ENCODE results near the gene HSPA4. TPM values are rescaled to one million over a fixed set of nuclear protein-coding genes. Genes with fewer than 3 reads are reported as not detected.

The HSPA4 gene
- total and polyA plus RNA-seq, 2 donors (not counting 3 experiments of a cell fraction or from before 2014, with no cell fraction given): 11.2 to 161 TPM

DNA sequence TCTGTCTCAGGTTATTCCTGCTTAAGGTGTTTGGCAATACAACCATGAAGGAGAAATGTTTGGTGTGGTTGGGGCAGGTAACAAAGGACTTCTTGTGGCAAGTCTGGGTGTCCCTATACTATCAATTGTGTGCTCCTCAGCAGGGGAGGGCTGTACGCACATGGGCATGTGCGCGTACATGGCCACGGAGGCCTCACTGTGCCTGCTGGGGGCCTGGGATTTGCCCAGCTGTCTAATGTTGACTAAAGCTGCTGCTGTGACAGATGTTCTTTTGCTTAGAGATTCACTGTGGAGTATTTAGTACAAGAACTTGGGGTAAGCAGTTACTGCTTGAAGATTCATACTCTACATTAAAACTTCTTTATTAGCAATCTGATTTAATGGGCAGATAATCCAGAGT lies 97.5 kb downstream of the HSPA4 start:
- Histone ChIP-seq H3K9me1 (replicated peaks; ENCODE audit: control insufficient read depth, extremely low read depth, insufficient read depth, low read length) (no peaks in the 10 kb centered on the region), H3K4me3 (replicated peaks in 1 of 3; ENCODE audit: insufficient read depth in 1 of 3, low read depth in 1 of 3, low read length in 3 of 3) (no peak overlapping the region), H3K79me2 (ENCODE audit: control insufficient read depth, insufficient read depth, low read length) (no peaks in the 10 kb centered on the region), H3K27ac (ENCODE audit: insufficient read depth, low read depth, low read length) (no peak overlapping the region), H3K4me1 (ENCODE audit: control insufficient read depth, extremely low read depth, insufficient read depth, low read length) (no peaks in the 10 kb centered on the region), H3K4me2 (ENCODE audit: insufficient read depth, low read length) (no peak overlapping the region), H3K27me3 (ENCODE audit: control insufficient read depth in 2 of 2, insufficient read depth in 2 of 2, low read length in 2 of 2) (peaks cover 0 to 2% of the 10 kb centered on the region in 2 experiments), H3K9me3 (replicated peaks; ENCODE audit: control insufficient read depth, insufficient read depth, low read length) (no peaks in the 10 kb centered on the region), H4K20me1 (replicated peaks; ENCODE audit: control insufficient read depth, extremely low read depth, insufficient read depth, low read length) (no peaks in the 10 kb centered on the region), H3K36me3 (ENCODE audit: control insufficient read depth in 2 of 2, extremely low read depth in 1 of 2, insufficient read depth in 2 of 2, low read length in 2 of 2) (no peaks in the 10 kb centered on the region), H3K9ac (replicated peaks; ENCODE audit: extremely low read depth, insufficient read depth, low read length) (no peak overlapping the region), H2AFZ (ENCODE audit: low read depth, low read length) (no peak overlapping the region)
- FAIRE-seq (no peak), DNase-seq (ENCODE audit: low read depth, low spot score) (no peak)
- intact Hi-C loops (cut with micrococcal nuclease) (no loop called here), dilution Hi-C loops (cut with MboI; ENCODE audit: extremely low pct_ligation_motif_present, low sequenced_read_pairs) (no loop called here)
- no TSS peak for BruUV-seq (replicated peaks)
- ChIA-PET POLR2A (no interaction called here), CTCF (interaction anchor here (1.4 kb wide), 1 partner anchor 99 kb away, joined by 4 read pairs; no protein-coding TSS in a partner anchor)
- no peak for TF ChIP-seq POLR2AphosphoS5 (IDR thresholded peaks at IDR 0.05; ENCODE audit: insufficient read depth, low read depth, low read length)
- TF ChIP-seq, protein P1, sequence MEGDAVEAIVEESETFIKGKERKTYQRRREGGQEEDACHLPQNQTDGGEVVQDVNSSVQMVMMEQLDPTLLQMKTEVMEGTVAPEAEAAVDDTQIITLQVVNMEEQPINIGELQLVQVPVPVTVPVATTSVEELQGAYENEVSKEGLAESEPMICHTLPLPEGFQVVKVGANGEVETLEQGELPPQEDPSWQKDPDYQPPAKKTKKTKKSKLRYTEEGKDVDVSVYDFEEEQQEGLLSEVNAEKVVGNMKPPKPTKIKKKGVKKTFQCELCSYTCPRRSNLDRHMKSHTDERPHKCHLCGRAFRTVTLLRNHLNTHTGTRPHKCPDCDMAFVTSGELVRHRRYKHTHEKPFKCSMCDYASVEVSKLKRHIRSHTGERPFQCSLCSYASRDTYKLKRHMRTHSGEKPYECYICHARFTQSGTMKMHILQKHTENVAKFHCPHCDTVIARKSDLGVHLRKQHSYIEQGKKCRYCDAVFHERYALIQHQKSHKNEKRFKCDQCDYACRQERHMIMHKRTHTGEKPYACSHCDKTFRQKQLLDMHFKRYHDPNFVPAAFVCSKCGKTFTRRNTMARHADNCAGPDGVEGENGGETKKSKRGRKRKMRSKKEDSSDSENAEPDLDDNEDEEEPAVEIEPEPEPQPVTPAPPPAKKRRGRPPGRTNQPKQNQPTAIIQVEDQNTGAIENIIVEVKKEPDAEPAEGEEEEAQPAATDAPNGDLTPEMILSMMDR (IDR thresholded peaks at IDR 0.05; ENCODE audit: extremely low read depth in 1 of 2, insufficient read depth in 1 of 2, low read depth in 1 of 2, low read length in 2 of 2): no peak
- TF ChIP-seq EZH2 (IDR thresholded peaks at IDR 0.05; ENCODE audit: borderline replicate concordance, low read depth, low read length, severe bottlenecking): no peak
- TF ChIP-seq, protein P2, sequence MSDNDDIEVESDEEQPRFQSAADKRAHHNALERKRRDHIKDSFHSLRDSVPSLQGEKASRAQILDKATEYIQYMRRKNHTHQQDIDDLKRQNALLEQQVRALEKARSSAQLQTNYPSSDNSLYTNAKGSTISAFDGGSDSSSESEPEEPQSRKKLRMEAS (IDR thresholded peaks at IDR 0.05; ENCODE audit: insufficient read depth, insufficient read length): no peak
- no peak for TF ChIP-seq MYC (IDR thresholded peaks at IDR 0.05; ENCODE audit: low read depth, low read length)
- no peak for TF ChIP-seq GATA2 (IDR thresholded peaks at IDR 0.05; ENCODE audit: insufficient read depth, insufficient read length, low read depth, low read length)
- TF ChIP-seq POLR2A (IDR thresholded peaks at IDR 0.05; ENCODE audit: low read depth, low read length): no peak
- TF ChIP-seq FOS (IDR thresholded peaks at IDR 0.05; ENCODE audit: borderline replicate concordance, insufficient read depth, low read length): no peak
- TF ChIP-seq JUN (IDR thresholded peaks at IDR 0.05; ENCODE audit: borderline replicate concordance, insufficient read depth, insufficient read length, low read depth): no peak
